NCI-H1436 treated with DMSO at 0.1 percent for 48 hours (cell line): ENCODE measurements around the gene PHACTR1.
"Not testable (repeated sequence)": the region's sequence is repeated elsewhere in the genome, so short reads cannot be mapped to it uniquely, and the experiment has no call there.

Experiments
- DNase-seq: peaks from one replicate; lab custom pipeline; 2025; lab: John Stamatoyannopoulos, UW

The PHACTR1 gene

GRCh38 chr6:13239530-13240455 lies 523.2 kb downstream of the PHACTR1 start:
- DNase-seq: no peak

DNA sequence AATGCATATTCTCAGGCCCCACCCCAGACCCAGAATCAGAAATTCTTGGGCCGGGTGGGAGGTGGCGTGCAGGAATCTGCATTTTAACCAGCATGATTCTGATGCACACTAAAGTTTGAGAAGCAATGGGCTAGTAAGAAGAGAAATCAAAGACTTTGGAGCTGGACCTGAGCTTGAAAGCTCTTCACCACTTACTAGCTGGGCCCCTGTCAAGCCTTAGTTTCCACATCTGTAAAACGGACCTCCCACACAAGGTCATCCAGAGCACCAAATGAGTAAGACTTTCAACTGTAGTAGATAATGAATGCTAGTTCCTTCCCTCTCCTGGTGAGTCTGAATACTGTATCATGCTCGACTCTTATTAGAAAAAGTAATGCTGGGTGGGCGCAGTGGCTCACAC lies 524.8 kb downstream of the PHACTR1 start:
- no peak for DNase-seq

- DNase-seq: no peak
Observed at GRCh38 chr6:13242178-13242577, 525.6 kb downstream of the PHACTR1 start.

GRCh38 chr6:13242590-13242989 lies 526.0 kb downstream of the PHACTR1 start:
- DNase-seq: no peak

GRCh38 chr6:13243033-13243432 lies 526.5 kb downstream of the PHACTR1 start:
- no peak for DNase-seq

GRCh38 chr6:13243745-13244144 lies 527.2 kb downstream of the PHACTR1 start:
- not testable (repeated sequence) for DNase-seq

- DNase-seq: no peak
Observed at GRCh38 chr6:13247627-13248026, 531.1 kb downstream of the PHACTR1 start.

- DNase-seq: peak; percentile 67
Observed at GRCh38 chr6:13248053-13248452, 531.5 kb downstream of the PHACTR1 start.

GRCh38 chr6:13248584-13248985 lies 532.0 kb downstream of the PHACTR1 start:
- no peak for DNase-seq

DNA sequence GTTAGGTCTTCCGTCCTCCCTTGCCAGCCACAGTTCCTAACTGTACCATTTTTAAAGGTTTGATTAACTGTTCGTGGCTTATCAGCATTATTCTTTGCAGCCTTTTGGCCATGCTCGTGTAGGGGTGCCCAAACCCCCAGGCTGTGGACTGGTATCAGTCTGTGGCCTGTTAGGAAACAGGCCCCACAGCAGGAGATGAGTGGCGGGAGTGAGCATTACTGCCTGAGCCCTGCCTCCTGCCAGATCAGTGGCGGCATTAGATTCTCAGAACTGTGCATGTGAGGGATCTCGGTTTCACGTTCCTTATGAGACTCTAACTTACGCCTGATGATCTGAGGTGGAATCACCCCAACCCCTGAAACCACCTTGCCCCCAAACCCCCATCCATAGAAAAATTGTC lies 532.4 kb downstream of the PHACTR1 start:
- no peak for DNase-seq

DNA sequence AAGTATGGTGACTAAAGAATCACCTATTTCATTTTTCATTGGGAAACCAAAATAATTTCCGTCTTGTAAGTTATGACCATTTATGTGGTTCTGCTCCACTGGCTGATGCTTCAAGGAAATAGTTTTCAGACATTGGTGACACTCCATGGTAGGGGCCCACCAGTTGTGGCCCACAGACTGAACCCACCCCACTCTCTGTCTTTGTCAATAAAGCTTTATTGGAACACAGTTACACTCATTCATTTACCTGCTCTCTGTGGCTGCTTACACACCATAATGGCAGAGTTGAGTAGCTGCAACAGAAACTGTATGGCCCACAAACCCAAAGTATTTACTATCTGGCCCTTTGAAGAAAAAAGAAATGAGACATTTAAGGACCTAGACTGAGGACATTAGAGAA lies 533.2 kb downstream of the PHACTR1 start:
- DNase-seq: no peak

DNA sequence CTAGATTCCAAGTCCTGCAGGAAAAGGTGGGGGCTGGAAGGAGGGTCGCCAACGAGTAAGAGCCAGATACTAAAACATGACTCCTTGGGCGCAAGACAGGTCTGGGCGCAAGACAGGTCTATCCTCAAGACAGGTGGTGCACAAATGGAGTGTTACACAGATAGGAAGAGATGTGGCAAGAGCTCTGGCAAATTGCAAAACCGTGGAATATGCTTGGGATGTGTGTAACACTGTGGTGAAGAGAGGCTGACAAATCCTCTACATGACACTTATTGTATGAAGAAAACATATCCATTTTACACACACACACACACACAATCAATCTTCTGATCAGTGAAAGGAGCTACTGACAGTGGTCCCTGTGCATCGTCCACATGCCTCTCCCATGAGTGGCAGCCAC lies 534.1 kb downstream of the PHACTR1 start:
- no peak for DNase-seq

GRCh38 chr6:13251242-13251641 lies 534.7 kb downstream of the PHACTR1 start:
- DNase-seq: no peak

DNA sequence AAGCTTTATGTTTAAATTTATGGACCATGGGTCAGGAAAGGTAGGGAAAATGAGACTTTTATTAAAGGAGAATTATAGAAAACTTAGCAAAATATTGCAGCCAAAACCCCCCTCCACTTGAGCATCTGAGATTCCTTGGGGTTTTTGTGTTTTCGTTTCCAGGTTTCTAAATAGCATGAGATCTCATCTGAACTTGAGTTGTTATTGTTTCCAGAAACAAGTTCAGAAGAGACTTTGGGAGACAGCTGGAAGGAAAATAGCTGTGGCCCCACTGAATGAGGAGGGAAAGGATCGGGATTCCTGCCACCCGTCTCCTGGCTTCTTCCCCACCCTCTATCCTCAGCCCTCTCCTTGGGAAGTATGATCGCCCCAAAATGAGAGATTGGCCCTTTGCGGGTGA lies 536.2 kb downstream of the PHACTR1 start:
- no peak for DNase-seq

DNA sequence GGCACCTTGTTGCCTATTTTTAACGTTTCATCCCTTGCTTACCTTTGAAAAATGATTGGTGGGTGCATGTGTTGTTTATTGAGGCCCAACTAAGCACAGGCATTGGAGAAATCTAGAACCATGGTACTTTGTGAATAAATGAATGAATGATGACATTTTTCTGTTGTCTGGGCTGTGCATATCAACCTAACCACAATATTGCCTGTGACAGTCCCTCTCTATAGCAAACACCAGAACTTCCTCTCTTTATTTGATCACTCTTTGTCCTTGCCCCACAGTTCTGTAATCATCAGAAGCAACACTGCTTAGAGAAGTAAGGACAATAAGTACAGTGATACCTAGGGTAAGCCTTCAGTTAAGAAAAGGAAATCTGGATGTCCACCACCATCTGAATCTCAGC lies 536.7 kb downstream of the PHACTR1 start:
- DNase-seq: no peak

- no peak for DNase-seq
Observed at GRCh38 chr6:13256266-13257001, 539.9 kb downstream of the PHACTR1 start.

GRCh38 chr6:13259393-13259792 lies 542.8 kb downstream of the PHACTR1 start:
- no peak for DNase-seq

GRCh38 chr6:13260101-13260598 lies 543.6 kb downstream of the PHACTR1 start:
- DNase-seq: no peak

- DNase-seq: no peak
Observed at GRCh38 chr6:13260831-13261230, 544.3 kb downstream of the PHACTR1 start.

DNA sequence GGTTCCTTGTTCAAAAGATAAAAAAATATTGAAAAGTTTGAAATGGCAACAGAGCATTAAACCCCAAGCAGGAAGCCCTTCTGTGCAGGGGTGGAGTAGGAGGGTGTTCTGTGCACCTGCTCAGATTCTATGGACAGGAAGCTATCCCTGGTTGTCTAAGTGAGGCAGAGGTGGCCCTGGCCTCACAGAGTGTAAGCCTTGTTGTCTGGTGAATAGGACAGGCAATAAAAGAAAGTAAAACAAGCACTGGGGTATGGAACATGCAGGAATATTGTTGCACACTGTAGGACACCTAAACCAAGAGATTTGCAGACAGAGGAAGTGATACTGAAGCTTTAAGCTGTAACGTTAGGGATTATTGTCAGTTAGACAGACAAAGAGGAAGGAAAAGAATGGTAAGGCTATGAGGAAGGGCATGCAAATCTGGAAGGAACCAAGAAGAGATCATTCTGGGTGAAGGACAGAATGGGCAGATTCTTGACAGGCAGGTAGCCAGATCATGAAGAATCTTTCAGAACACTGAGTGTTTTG lies 545.0 kb downstream of the PHACTR1 start:
- no peak for DNase-seq

- DNase-seq: no peak
Observed at GRCh38 chr6:13262302-13263230, 546.0 kb downstream of the PHACTR1 start.

DNA sequence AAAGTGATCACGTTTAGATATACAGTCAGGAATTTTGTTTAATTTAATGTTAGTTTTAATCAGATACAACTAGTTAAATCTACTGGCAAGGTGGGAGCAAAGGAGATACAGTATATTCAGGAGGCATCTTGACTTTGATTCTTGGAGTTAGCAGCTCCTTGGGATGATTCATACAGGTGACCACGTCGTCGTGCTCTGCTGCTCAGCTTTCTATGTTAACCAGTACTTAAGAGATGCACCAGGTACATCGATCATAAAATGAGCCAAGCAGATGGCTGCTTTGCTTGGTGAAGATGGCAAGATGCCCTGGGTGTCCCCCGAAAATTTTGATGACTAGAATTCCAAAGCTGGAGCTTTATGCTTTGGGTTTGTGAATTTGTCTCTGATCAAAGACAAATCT lies 547.1 kb downstream of the PHACTR1 start:
- DNase-seq: no peak
